ENCODE measurements around the gene PSMG3.

The PSMG3 gene

GRCh38 chr7:1544178-1544895, 25.5 kb downstream of the PSMG3 start:
- no peak for DNase-seq

DNA sequence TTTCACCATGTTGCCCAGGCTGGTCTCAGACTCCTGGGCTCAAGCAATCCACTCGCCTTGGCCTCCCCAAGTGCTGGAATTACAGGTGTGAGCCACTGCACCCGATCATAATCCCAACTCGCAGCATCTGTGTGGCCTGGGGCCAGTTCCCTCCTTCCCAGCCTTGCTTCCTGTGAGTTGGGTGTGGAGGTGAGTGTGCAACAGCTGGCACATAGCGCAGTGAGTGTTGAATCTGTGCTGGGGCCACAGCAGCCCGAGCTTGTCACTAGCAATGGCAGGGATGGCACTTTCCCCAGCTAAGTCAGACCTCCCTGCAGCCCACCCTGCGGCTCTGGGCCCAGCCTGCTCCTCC, 26.0 kb downstream of the PSMG3 start:
- DNase-seq, result no peak

DNA sequence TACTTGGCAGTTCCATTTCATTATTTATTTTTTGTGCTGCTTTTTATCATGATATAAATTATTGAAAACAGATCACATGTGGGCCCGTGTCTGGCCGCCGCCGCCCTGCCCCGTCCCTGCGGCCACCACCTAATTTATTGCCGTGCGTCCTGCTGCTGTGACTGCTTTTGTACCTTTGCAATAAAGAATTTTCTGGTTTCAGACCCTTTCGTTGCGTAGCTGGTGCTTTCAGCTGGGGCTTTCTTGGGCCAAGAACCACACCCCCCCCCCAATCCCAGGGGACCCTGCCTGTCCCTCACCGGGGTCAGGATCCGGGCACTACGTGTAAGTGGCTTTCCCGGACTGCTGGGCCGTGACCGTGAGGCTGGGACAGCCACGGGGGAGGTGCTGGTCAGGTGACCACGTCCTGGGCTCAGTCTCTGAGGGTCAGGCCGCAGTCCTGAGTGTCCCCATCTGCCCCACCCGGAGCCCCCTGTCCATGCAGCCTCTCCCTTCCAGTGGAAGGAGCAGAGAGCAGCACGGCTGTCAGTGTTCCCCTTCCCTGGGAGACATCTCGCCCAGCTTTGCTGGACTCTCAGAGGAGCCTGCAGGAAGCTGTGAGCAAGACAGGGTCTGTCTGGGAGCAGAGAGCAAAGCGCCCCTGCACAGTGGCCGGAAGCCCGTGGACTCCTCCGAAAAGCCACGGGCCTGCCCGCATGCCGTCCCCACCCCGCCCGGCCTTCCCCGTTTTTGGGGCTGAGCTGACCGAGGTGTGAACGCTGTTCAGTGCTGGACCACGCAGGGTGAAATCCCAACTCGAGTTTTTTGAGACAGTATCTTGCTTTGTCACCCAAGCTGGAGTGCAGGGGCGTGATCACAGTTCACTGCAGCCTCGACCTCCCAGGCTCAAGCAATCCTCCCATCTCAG, 26.7 kb downstream of the PSMG3 start:
- no peak for DNase-seq

GRCh38 chr7:1542329-1542728, 27.5 kb downstream of the PSMG3 start:
- no peak for DNase-seq

DNA sequence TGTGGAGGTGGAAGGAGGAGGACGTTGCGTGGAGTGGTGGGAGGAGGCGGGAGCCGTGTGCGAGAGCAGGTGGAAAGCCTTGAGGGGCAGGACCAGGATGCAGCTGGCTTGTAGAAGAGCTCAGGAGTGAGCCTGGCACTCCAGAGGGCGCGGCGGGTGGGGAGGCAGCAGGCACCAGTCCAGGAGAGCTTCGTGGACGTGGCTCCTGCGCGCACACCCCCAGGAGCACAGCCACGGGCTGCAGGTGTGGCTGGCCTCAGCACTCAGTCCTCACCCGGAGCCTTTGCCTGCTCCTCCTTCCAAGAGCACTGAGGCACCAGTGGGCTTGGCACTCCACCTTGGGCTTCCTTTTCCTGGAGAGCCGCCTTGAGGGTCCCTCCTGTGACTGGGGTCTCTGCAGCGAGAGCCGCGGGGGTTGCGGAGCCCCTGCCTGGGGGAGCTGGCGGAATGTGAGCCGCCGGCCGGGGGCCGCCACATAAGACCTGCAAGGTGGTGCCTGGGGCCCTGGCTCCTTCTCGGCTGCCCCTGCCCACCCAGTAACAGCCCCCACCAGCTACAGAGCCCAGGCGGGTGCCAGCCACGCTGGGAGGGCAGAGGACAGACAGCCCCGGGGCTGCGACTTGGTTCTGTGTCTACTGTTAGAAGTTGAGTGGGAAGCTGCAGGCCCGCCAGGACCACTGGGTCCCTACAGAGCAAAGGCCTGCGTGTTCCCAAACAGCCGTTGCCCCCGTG, 28.2 kb downstream of the PSMG3 start:
- no peak for DNase-seq

GRCh38 chr7:1540776-1541271, 29.0 kb downstream of the PSMG3 start:
- no peak for DNase-seq

DNA sequence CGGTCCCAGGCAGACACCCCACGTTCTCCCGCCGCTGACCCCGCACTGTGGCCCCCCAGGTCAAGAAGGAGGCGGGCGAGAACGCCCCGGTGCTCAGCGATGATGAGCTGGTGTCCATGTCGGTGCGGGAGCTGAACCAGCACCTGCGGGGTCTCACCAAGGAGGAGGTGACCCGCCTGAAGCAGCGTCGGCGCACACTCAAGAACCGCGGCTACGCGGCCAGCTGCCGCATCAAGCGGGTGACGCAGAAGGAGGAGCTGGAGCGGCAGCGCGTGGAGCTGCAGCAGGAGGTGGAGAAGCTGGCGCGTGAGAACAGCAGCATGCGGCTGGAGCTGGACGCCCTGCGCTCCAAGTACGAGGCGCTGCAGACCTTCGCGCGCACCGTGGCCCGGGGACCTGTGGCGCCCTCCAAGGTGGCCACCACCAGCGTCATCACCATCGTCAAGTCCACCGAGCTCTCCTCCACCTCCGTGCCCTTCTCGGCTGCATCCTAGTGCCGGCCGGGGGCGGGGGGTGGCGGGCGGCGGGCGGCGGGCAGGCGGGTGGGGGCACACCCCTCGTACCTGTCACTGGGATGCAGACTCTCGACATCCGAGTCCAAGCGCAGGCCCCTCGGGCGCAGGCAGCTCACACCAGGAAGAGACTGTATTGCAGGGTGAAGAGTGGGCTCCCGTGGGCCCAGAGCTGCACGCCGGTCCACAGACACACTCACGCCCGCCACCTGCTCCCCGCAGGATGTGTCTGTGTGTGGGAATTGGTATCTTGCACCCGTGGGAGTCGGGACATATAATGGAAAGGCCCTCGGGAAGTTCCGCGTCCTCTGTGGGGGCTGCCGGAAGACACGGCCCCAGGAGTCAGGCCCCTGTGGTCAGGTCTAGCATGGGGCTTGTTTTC, 29.7 kb downstream of the PSMG3 start:
- no peak for DNase-seq

DNA sequence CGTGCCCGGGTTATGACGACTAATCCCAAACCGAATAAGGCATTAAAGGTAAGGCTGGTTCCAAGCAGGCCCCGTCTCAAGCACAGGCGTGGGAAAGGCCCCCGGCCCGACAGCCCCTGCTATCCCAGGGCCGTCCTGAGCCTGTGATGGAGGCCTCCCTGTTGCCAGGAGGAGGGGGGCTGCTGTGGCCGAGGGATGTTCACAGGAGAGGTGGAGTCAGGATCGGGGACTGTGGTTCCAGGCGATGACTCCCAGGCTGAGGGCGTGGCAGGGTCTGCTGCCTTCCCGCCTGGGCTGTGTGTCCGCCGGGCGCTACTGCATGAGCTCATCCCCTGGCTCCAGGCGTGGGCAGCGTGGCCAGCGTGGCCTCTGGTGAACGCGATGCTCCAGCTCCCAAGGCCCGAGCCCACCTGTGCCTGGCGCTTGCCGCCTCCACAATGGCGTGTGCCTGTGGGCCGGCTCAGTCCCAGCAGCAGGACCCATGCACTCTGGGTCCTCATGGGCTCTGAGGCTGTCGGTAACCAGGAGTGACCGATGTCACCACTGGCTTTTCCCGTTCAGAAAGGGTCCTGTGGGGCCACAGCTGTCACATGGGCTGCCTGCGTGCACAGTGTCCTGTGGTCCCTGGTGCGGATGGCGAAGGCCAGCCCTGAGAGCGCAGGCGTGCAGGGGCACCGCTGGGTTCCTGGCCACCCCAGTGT, 30.5 kb downstream of the PSMG3 start:
- no peak for DNase-seq

DNA sequence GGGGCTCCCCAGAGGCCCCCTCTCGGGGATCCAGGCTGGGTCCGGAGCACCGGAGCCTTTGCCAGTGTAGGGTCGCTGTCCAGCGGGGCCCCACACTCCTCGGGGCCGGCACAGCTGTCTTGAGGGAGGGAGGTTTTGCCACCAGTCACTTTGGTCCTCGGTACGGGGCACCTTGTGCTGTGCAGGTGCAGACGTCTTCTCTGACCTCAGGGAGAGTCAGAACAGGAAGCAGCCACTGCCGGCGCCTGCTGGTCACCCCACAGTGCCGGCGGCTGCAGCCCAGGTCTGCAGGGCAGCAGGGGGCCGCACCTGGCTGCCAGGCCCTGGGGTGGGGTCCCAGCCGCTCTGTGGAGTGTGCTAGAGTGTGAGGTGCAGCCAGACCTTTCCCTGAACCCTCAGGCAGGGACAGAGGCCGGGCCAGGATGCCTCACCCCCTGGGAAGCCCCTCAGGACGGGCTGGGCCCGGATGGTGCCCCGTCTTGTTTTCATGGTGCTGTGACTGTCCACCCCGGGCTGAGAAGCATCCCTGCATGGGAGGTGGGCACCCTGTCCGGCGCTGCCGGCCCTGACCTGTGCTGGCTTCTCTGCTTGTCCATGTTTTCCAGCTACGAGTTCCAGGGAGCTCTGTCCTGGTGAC, 31.2 kb downstream of the PSMG3 start:
- DNase-seq, result no peak

GRCh38 chr7:1537535-1538412, 32.1 kb downstream of the PSMG3 start:
- peak; percentile 94 for DNase-seq

DNA sequence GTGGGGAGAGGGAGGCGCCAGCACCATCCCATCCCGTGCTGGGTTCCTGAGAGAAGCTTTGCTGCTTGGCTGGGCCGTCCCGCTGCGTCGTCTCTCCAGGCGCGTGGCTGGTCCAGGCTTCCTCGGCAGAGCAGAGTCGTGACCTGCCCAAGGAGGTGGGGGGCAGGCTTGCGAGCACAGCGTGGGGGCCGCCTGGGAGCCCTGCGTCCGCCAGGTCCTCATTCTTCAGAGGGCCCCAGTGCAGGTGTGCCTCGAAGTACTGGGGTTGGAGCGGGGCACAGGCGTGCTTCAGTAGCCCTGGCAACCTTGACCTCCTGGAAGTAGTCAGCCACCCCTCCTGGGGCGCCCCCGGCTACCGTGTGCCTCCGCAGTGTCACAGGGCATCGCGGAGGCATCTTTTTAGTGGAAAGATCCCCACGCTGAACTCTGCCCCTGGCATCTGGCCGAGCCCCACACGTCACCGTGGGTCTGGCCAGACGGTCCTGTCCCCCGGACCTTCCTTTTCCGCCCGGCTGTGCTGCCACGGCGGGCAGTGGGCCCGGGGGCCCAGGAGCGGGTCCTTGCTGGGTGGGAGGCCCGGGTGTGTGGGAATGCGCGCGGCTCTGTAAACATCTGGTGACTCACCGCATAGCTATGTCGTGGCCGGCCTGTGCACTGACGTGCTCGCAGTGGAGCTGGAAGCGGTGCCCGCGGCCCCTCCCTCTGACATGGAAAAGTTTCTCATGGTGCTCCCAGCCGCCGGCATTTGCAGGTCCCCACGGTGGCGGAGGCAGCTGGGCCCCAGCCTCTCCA, 32.9 kb downstream of the PSMG3 start:
- DNase-seq, result peak; percentile 98

DNA sequence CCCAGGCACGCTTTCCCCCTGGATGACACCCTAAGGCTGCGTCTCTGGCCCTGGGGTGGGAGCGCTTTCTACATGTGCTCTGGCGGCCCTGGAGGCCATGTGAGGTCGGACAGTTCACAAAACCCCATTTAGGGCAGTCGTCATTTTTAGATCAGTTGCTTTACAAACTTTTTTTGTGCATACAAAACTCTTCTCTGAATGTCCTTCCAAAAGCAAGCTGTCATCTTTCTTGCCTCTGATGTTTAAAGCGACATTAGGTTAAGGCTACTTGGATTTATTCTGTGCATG, 33.4 kb downstream of the PSMG3 start:
- no peak for DNase-seq

- no peak for DNase-seq
These were observed 34.0 kb downstream of the PSMG3 start for GRCh38 chr7:1535701-1536454.

- DNase-seq, result no peak
These were observed 34.8 kb downstream of the PSMG3 start for GRCh38 chr7:1535100-1535458.

DNA sequence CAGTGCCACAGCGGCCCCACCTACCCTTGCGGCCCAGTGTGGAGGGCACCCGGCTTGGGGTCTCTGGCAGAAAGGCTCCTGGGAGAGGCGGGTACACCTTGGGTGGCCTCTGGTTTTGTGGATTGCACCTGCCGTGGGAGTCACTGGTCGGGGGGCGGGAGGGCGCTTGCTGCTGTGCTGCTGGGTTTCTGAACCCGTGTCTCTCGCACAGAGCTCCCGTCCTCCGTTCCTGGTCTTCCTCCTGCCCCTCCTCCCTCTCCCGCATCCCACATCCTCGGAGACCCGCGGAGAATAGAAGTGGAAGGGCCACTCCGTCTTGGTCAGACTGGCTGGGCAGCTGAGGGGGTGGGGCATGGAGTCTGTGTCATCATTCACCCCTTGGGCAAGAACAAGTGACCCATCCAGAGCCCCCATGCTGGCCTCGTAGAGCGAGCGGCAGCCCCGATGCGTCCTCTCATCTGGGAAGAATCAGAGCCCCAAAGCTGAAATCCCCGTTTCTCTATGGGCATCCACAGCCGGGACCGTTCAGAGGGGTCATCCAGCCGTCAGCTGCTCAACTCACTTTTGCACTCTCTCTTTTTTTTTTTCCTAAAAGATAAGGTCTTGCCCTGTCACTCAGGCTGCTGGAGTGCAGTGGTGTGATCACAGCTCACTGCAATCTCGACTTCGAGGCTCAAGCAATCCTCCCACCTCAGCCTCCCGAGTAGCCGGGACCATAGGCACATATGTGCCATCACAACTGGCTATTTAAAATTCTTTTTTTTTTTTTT, 35.3 kb downstream of the PSMG3 start:
- no peak for DNase-seq

DNA sequence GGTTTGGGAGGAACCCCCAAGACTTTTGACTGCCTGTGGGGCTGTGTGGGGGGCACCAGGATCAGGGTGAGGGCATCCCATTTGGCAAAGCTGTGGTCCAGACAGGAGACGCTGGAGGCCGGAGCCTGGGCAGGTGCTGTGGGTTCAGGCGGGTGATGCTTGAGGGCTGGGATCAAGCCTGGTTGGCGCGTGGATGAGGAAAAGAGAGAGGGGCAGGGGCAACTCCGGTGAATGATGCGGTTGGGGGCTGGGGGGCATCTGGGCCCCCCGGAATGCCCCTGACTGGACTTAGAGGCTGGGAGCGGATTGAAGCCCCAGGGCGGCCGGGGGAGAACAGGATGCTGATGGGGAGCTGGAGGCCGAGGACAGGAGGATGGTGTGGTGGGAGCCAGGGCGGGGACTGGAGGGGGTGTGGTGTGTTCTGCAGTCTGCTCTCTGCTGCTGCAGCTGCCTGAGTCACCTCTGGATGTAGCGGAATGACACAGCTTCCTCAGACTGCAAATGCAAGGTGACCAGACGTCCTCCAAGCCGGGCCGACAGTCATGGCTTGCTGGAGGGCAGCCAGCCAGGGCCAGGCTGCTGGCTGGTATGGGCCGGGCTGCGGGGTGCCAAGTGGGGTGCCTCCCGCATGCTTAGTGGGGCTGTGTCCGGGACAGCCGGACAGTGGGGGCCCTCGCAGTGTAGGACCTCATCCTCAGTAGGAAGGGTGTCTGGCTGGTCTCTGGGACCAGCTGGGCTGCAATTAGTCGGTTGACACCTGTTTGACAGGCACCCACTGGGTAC, 36.1 kb downstream of the PSMG3 start:
- peak; percentile 77 for DNase-seq

- DNase-seq, result no peak
These were observed 36.6 kb downstream of the PSMG3 start for GRCh38 chr7:1533255-1533546.

Data from fibroblast of skin of abdomen (primary cell).